ENCODE results near the gene ATF6B. TPM values are rescaled to one million over a fixed set of nuclear protein-coding genes. Genes with fewer than 3 reads are reported as not detected.

ATF6B gene
- total RNA-seq, 1 experiment from 2014 or later = 196 TPM

- H3K36me3 Mint-ChIP-seq (ENCODE audit: insufficient read depth, unreplicated experiment) = peaks cover 62% of the 10 kb centered on the region
- no peaks in the 10 kb centered on the region for H3K9me3 Mint-ChIP-seq (ENCODE audit: low read depth, unreplicated experiment)
- intact Hi-C loops (cut with micrococcal nuclease; ENCODE audit: unreplicated experiment) = loop anchor here (1.0 to 10.0 kb wide), 3 partner anchors 35 to 116 kb away; partner anchors contain the start of genes AGPAT1 and PPT2
- peak; percentile 96 for TF ChIP-seq CTCF (IDR thresholded peaks at IDR 0.05; ENCODE audit: unreplicated experiment)
- DNase-seq = peak; percentile 96
- no TSS peak for BruUV-seq (replicated peaks)
- H3K4me1 Mint-ChIP-seq (ENCODE audit: low read depth, unreplicated experiment) = peaks cover 13% of the 10 kb centered on the region
- no peak overlapping the region for H3K27ac Mint-ChIP-seq (ENCODE audit: unreplicated experiment)
- no peaks in the 10 kb centered on the region for H3K27me3 Mint-ChIP-seq (ENCODE audit: unreplicated experiment)
- H3K4me3 Mint-ChIP-seq (ENCODE audit: low read depth, unreplicated experiment) = no peak overlapping the region
- CTCF ChIA-PET = interaction anchor here (0.8 to 4.4 kb wide), 7 partner anchors 9 to 203 kb away, joined by 3 to 39 read pairs (median 5); partner anchors contain the start of genes ATF6B and FKBPL
These were observed 9.0 kb downstream of the ATF6B start for GRCh38 chr6:32118782-32119628.

GRCh38 chr6:32117461-32117860 lies 10.6 kb downstream of the ATF6B start:
- CTCF ChIA-PET = interaction anchor here (1.0 to 4.4 kb wide), 4 partner anchors 11 to 54 kb away, joined by 3 to 39 read pairs (median 3); partner anchors contain the start of genes ATF6B and FKBPL
- no peak overlapping the region for H3K27ac Mint-ChIP-seq (ENCODE audit: unreplicated experiment)
- no TSS peak for BruUV-seq (replicated peaks)
- no peaks in the 10 kb centered on the region for H3K9me3 Mint-ChIP-seq (ENCODE audit: low read depth, unreplicated experiment)
- peaks cover 13% of the 10 kb centered on the region for H3K4me1 Mint-ChIP-seq (ENCODE audit: low read depth, unreplicated experiment)
- DNase-seq = no peak
- no peaks in the 10 kb centered on the region for H3K27me3 Mint-ChIP-seq (ENCODE audit: unreplicated experiment)
- no peak for TF ChIP-seq CTCF (IDR thresholded peaks at IDR 0.05; ENCODE audit: unreplicated experiment)
- no peak overlapping the region for H3K4me3 Mint-ChIP-seq (ENCODE audit: low read depth, unreplicated experiment)
- intact Hi-C loops (cut with micrococcal nuclease; ENCODE audit: unreplicated experiment) = loop anchor here (10.0 kb wide), 1 partner anchor 117 kb away; no protein-coding TSS in a partner anchor
- peaks cover 55% of the 10 kb centered on the region for H3K36me3 Mint-ChIP-seq (ENCODE audit: insufficient read depth, unreplicated experiment)

GRCh38 chr6:32116674-32117073 lies 11.4 kb downstream of the ATF6B start:
- no peaks in the 10 kb centered on the region for H3K27me3 Mint-ChIP-seq (ENCODE audit: unreplicated experiment)
- DNase-seq = peak; percentile 62
- BruUV-seq (replicated peaks) = no TSS peak
- H3K27ac Mint-ChIP-seq (ENCODE audit: unreplicated experiment) = no peak overlapping the region
- no peaks in the 10 kb centered on the region for H3K9me3 Mint-ChIP-seq (ENCODE audit: low read depth, unreplicated experiment)
- peak; percentile 49 for TF ChIP-seq CTCF (IDR thresholded peaks at IDR 0.05; ENCODE audit: unreplicated experiment)
- intact Hi-C loops (cut with micrococcal nuclease; ENCODE audit: unreplicated experiment) = loop anchor here (10.0 kb wide), 1 partner anchor 118 kb away; no protein-coding TSS in a partner anchor
- peaks cover 13% of the 10 kb centered on the region for H3K4me1 Mint-ChIP-seq (ENCODE audit: low read depth, unreplicated experiment)
- no peak overlapping the region for H3K4me3 Mint-ChIP-seq (ENCODE audit: low read depth, unreplicated experiment)
- H3K36me3 Mint-ChIP-seq (ENCODE audit: insufficient read depth, unreplicated experiment) = peaks cover 48% of the 10 kb centered on the region
- CTCF ChIA-PET = interaction anchor here (1.0 to 4.4 kb wide), 5 partner anchors 10 to 79 kb away, joined by 3 to 39 read pairs (median 3); partner anchors contain the start of genes ATF6B and FKBPL

- Mint-ChIP-seq H3K9me3 (ENCODE audit: low read depth, unreplicated experiment) (no peaks in the 10 kb centered on the region), H3K27me3 (ENCODE audit: unreplicated experiment) (no peaks in the 10 kb centered on the region), H3K27ac (ENCODE audit: unreplicated experiment) (no peak overlapping the region), H3K4me3 (ENCODE audit: low read depth, unreplicated experiment) (no peak overlapping the region), H3K4me1 (ENCODE audit: low read depth, unreplicated experiment) (peaks cover 13% of the 10 kb centered on the region), H3K36me3 (ENCODE audit: insufficient read depth, unreplicated experiment) (peaks cover 39% of the 10 kb centered on the region)
- intact Hi-C loops (cut with micrococcal nuclease; ENCODE audit: unreplicated experiment) = loop anchor here (10.0 kb wide), 1 partner anchor 119 kb away; no protein-coding TSS in a partner anchor
- no peak for TF ChIP-seq CTCF (IDR thresholded peaks at IDR 0.05; ENCODE audit: unreplicated experiment)
- CTCF ChIA-PET = interaction anchor here (0.6 to 1.2 kb wide), 3 partner anchors 9 to 164 kb away, joined by 3 read pairs; no protein-coding TSS in a partner anchor
- DNase-seq = no peak
- TSS peak; percentile 15 for BruUV-seq (replicated peaks)
These were observed 12.4 kb downstream of the ATF6B start for GRCh38 chr6:32115623-32116022.
